Neural progenitor cell (in vitro differentiated cells): ENCODE measurements around the gene KRTAP4-2. TPM values are rescaled to one million over a fixed set of nuclear protein-coding genes. Genes with fewer than 3 reads are reported as not detected.
A peak's percentile ranks its signal among the peaks of the same experiment; 100 is the strongest.
"Not testable (repeated sequence)": the region's sequence is repeated elsewhere in the genome, so short reads cannot be mapped to it uniquely, and the experiment has no call there.

ENCODE experiments used
- DNase-seq: peaks from one replicate; pipeline ENCODE4 v3.0.0-alpha.2; 2016; ENCODE audit warnings: low spot score
- H2AFZ ChIP-seq: fragments of 200-600 bp; sonication (generic); replicated peaks from 2 replicates; pipeline ENCODE4 v1.6.1; 2016; ENCODE audit warnings: antibody characterized with exemption
- H3F3A ChIP-seq: fragments of 200-600 bp; sonication (generic); 2 replicates; pipeline ENCODE4 v1.6.1; 2016; ENCODE audit warnings: antibody characterized with exemption, low read depth
- H3K27ac ChIP-seq: fragments of 200-600 bp; sonication (generic); 2 replicates; pipeline ENCODE4 v1.5.1; 2016; ENCODE audit warnings: mild to moderate bottlenecking
- H3K27me3 ChIP-seq: fragments of 200-600 bp; sonication (generic); 2 replicates; pipeline ENCODE4 v1.6.1; 2016; ENCODE audit warnings: mild to moderate bottlenecking, moderate library complexity
- H3K36me3 ChIP-seq: fragments of 200-600 bp; sonication (generic); 2 replicates; pipeline ENCODE4 v1.5.1; 2016
- H3K4me1 ChIP-seq: fragments of 200-600 bp; sonication (generic); 2 replicates; pipeline ENCODE4 v1.6.1; 2016; ENCODE audit warnings: mixed run types
- H3K4me2 ChIP-seq: fragments of 200-600 bp; sonication (generic); 2 replicates; pipeline ENCODE4 v1.6.1; 2016
- H3K4me3 ChIP-seq: fragments of 200-600 bp; sonication (generic); 2 replicates; pipeline ENCODE4 v1.5.1; 2016
- H3K79me2 ChIP-seq: fragments of 200-600 bp; sonication (generic); 2 replicates; pipeline ENCODE4 v1.6.1; 2016; ENCODE audit warnings: low read depth
- H3K9ac ChIP-seq: fragments of 200-600 bp; sonication (generic); 2 replicates; pipeline ENCODE4 v1.6.1; 2016
- H3K9me3 ChIP-seq: fragments of 200-600 bp; sonication (generic); 2 replicates; pipeline ENCODE4 v1.5.1; 2016; ENCODE audit warnings: low read depth
- H4K20me1 ChIP-seq: fragments of 200-600 bp; sonication (generic); 2 replicates; pipeline ENCODE4 v1.6.1; 2016; ENCODE audit warnings: low read depth
- H3K27ac Mint-ChIP-seq: 3 replicates; pipeline ENCODE4 v1.8.0; 2021; ENCODE audit warnings: mixed read lengths
- H3K27me3 Mint-ChIP-seq: 2 replicates; pipeline ENCODE4 v1.8.0; 2022; ENCODE audit warnings: low read depth, mild to moderate bottlenecking, inconsistent platforms, moderate library complexity, mixed read lengths; ENCODE audit not compliant: insufficient read depth
- H3K36me3 Mint-ChIP-seq: 3 replicates; pipeline ENCODE4 v1.8.0; 2021; ENCODE audit warnings: mixed read lengths
- H3K4me1 Mint-ChIP-seq: 3 replicates; pipeline ENCODE4 v1.8.0; 2021; ENCODE audit warnings: mixed read lengths
- H3K4me3 Mint-ChIP-seq: 3 replicates; pipeline ENCODE4 v1.8.0; 2021; ENCODE audit warnings: mild to moderate bottlenecking, moderate library complexity, mixed read lengths
- H3K9me3 Mint-ChIP-seq: 3 replicates; pipeline ENCODE4 v1.8.0; 2020; ENCODE audit warnings: mixed read lengths
- EZH2 ChIP-seq: fragments of 200-600 bp; sonication (generic); IDR thresholded peaks from 2 replicates; pipeline ENCODE4 v1.6.1; 2017; ENCODE audit warnings: antibody characterized with exemption, mild to moderate bottlenecking, moderate library complexity
- EZH2phosphoT487 ChIP-seq: fragments of 200-600 bp; sonication (generic); IDR thresholded peaks from 2 replicates; pipeline ENCODE4 v1.6.1; 2017; ENCODE audit warnings: antibody characterized with exemption
- total RNA-seq: library from RNA; depleted of rRNA; stranded (reverse); fragments of >200 nt; gene quantifications from 2 replicates; pipeline ENCODE4 v1.2.3, GENCODE V29; 2015; ENCODE audit warnings: low replicate concordance
- TF ChIP-seq, protein P1 (sequence below): fragments of 200-600 bp; sonication (generic); IDR thresholded peaks from 2 replicates; pipeline ENCODE4 v1.5.1; 2017; ENCODE audit warnings: antibody characterized with exemption, mild to moderate bottlenecking

Gene KRTAP4-2
- total RNA-seq, 1 donor from 2014 or later: not detected

DNA sequence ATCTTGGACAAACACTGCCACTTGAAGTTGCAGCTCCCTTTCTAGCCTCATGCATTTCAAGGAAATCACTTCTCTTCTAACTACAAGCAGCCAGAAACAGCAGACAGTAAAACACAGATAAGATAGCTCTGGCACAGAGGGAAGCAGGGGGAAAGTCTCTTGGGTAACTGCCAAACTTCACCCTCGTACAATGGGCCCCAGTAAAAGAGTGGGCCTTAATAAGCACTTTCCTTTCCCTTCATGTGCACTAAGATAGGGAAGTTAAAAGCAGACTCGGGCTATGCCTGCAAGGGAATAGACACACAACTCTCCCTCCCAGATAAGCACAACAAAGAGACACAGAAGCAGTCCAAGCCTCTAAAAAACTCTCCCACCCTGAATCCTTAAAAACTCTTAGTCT lies 24.2 kb downstream of the KRTAP4-2 start:
- H3K36me3 Mint-ChIP-seq: no peaks in the 10 kb centered on the region
- H3K79me2 ChIP-seq: no peaks in the 10 kb centered on the region
- no peak overlapping the region for H3K27ac ChIP-seq
- no peak overlapping the region for H3K4me3 ChIP-seq
- H3K4me1 ChIP-seq: no peaks in the 10 kb centered on the region
- no peaks in the 10 kb centered on the region for H3K9me3 ChIP-seq
- H3K27ac Mint-ChIP-seq: no peak overlapping the region
- peaks cover 2% of the 10 kb centered on the region for H3K27me3 Mint-ChIP-seq
- no peaks in the 10 kb centered on the region for H3K36me3 ChIP-seq
- H3K27me3 ChIP-seq: no peaks in the 10 kb centered on the region
- no peak overlapping the region for H3K9ac ChIP-seq
- no peaks in the 10 kb centered on the region for H4K20me1 ChIP-seq
- no peak for DNase-seq
- no peaks in the 10 kb centered on the region for H3K4me1 Mint-ChIP-seq
- no peaks in the 10 kb centered on the region for H3K9me3 Mint-ChIP-seq
- TF ChIP-seq, protein P1, sequence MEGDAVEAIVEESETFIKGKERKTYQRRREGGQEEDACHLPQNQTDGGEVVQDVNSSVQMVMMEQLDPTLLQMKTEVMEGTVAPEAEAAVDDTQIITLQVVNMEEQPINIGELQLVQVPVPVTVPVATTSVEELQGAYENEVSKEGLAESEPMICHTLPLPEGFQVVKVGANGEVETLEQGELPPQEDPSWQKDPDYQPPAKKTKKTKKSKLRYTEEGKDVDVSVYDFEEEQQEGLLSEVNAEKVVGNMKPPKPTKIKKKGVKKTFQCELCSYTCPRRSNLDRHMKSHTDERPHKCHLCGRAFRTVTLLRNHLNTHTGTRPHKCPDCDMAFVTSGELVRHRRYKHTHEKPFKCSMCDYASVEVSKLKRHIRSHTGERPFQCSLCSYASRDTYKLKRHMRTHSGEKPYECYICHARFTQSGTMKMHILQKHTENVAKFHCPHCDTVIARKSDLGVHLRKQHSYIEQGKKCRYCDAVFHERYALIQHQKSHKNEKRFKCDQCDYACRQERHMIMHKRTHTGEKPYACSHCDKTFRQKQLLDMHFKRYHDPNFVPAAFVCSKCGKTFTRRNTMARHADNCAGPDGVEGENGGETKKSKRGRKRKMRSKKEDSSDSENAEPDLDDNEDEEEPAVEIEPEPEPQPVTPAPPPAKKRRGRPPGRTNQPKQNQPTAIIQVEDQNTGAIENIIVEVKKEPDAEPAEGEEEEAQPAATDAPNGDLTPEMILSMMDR: no peak
- no peak for TF ChIP-seq EZH2phosphoT487
- TF ChIP-seq EZH2: no peak
- no peak overlapping the region for H3K4me2 ChIP-seq
- no peaks in the 10 kb centered on the region for H3F3A ChIP-seq
- peak overlapping the region; percentile 52 for H2AFZ ChIP-seq
- no peak overlapping the region for H3K4me3 Mint-ChIP-seq

DNA sequence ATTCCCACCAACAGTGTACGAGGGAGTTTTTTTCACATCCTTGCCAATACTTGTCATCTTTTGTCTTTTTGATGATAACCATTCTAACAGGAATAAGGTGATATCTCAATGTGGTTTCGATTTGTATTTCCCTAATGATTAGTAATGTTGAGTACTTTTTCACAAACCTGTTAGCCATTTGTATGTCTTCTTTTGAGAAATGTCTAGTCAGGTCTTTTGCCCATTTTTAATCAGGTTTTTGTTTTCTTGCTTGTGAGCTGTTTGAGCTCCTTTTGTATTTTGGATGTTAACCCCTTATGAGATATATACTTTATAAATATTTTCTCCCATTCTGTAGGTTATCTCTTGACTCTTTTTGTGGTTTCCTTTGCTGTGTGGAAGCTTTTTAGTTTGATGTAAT lies 26.5 kb downstream of the KRTAP4-2 start:
- no peaks in the 10 kb centered on the region for H3K36me3 Mint-ChIP-seq
- Histone ChIP-seq H3K9me3 (no peaks in the 10 kb centered on the region), H3K4me2 (no peak overlapping the region), H3K27ac (no peak overlapping the region), H3F3A (no peaks in the 10 kb centered on the region), H3K4me1 (no peaks in the 10 kb centered on the region), H3K27me3 (no peaks in the 10 kb centered on the region), H3K4me3 (no peak overlapping the region), H3K9ac (no peak overlapping the region), H3K79me2 (no peaks in the 10 kb centered on the region), H2AFZ (no peak overlapping the region), H4K20me1 (no peaks in the 10 kb centered on the region), H3K36me3 (no peaks in the 10 kb centered on the region)
- H3K27ac Mint-ChIP-seq: no peak overlapping the region
- no peak overlapping the region for H3K4me3 Mint-ChIP-seq
- TF ChIP-seq EZH2phosphoT487 (no peak), EZH2 (no peak)
- TF ChIP-seq, protein P1: no peak
- no peak for DNase-seq
- no peaks in the 10 kb centered on the region for H3K4me1 Mint-ChIP-seq
- no peaks in the 10 kb centered on the region for H3K9me3 Mint-ChIP-seq
- H3K27me3 Mint-ChIP-seq: peaks cover 2% of the 10 kb centered on the region

DNA sequence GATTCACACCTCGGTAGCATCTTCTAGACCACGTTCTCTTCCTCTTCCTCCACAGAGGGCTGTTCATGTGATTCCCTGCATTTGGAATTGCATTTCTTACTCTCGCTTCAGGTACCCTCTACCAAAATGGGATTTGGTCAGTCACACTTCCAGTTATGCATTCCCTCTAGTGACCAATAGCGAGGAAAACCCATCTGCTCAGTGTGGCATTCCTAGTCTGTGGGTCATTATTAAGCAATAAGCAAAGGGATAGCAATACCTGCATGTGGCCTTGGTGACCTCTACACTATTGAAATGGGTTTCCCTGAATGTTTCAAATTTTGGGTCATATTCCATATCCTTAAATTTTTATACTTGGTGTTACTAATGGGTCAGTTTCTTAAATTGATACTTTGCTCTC lies 28.0 kb downstream of the KRTAP4-2 start:
- no peak for TF ChIP-seq EZH2
- TF ChIP-seq EZH2phosphoT487: no peak
- TF ChIP-seq, protein P1: no peak
- Histone ChIP-seq H3K27me3 (no peaks in the 10 kb centered on the region), H3K27ac (no peak overlapping the region), H4K20me1 (no peaks in the 10 kb centered on the region), H2AFZ (no peak overlapping the region), H3K4me1 (no peaks in the 10 kb centered on the region), H3K4me3 (no peak overlapping the region), H3K9ac (no peak overlapping the region), H3K79me2 (no peaks in the 10 kb centered on the region), H3K9me3 (no peaks in the 10 kb centered on the region), H3K4me2 (no peak overlapping the region), H3K36me3 (no peaks in the 10 kb centered on the region), H3F3A (no peaks in the 10 kb centered on the region)
- DNase-seq: no peak
- Mint-ChIP-seq H3K27me3 (peaks cover 2% of the 10 kb centered on the region), H3K4me3 (no peak overlapping the region), H3K9me3 (no peaks in the 10 kb centered on the region), H3K36me3 (no peaks in the 10 kb centered on the region), H3K27ac (no peak overlapping the region), H3K4me1 (no peaks in the 10 kb centered on the region)

DNA sequence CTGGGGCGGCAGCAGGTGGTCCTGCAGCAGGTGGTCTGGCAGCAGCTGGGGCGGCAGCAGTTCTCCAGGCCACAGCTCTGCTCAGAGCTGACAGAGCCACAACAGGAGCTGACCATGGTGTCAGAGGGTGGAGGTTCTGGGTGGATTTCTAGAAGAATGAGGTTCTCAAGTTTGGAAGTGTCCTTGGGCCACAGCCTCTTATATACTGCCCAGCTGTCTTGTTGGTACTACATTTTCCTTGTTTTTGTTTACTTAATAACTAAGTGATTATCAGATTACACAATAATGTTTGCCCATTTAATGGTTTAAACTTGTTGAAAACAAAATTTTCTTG lies 28.4 kb downstream of the KRTAP4-2 start, which contains the start of gene KRTAP4-5:
Gene KRTAP4-5 (minus strand): TSS at position 174 of the 334 bp plus-strand sequence. CDS start 58 bp downstream, at position 116.
- Histone ChIP-seq H3K9me3 (no peaks in the 10 kb centered on the region), H3K27ac (no peak within 1 kb of the TSS), H4K20me1 (no peaks in the 10 kb centered on the region), H3K4me3 (no peak within 1 kb of the TSS), H3K4me2 (no peak within 1 kb of the TSS), H3K79me2 (no peaks in the 10 kb centered on the region), H3K27me3 (no peaks in the 10 kb centered on the region), H3K36me3 (no peaks in the 10 kb centered on the region), H3K4me1 (no peaks in the 10 kb centered on the region), H3F3A (no peaks in the 10 kb centered on the region), H3K9ac (no peak within 1 kb of the TSS), H2AFZ (no peak within 1 kb of the TSS)
- peaks cover 2% of the 10 kb centered on the region for H3K27me3 Mint-ChIP-seq
- DNase-seq: no peak
- H3K4me1 Mint-ChIP-seq: no peaks in the 10 kb centered on the region
- H3K9me3 Mint-ChIP-seq: no peaks in the 10 kb centered on the region
- TF ChIP-seq, protein P1: no peak
- TF ChIP-seq EZH2: no peak
- no peak for TF ChIP-seq EZH2phosphoT487
- no peak within 1 kb of the TSS for H3K4me3 Mint-ChIP-seq
- H3K27ac Mint-ChIP-seq: no peak within 1 kb of the TSS
- no peaks in the 10 kb centered on the region for H3K36me3 Mint-ChIP-seq

DNA sequence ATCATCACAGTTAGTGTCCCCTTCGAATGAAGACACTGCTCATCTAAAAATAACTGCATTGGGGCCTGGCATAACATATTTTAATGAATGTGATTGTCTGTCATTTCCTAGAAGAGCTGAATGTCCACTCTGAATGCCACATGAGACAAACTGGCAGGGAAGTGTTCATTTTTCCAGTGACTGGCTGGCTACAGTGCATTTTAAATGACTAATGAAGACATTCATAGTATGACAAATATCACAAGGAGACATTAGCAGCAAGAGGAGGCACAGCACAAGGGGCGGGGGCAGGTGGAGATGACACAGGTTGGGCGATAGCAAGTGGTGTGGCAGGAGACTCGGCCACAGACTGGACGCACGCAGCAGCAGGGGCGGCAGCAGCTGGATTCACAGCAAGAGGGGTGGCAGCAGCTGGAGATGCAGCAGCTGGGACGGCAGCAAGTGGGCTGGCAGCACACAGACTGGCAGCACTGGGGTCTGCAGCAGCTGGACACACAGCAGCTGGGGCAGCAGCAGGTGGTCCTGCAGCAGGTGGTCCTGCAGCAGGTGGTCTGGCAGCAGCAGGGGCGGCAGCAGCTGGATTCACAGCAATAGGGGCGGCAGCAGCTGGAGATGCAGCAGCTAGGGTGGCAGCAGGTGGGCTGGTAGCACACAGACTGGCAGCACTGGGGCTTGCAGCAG lies 28.9 kb downstream of the KRTAP4-2 start:
- not testable (repeated sequence) for H2AFZ ChIP-seq, H3K27me3 Mint-ChIP-seq, H3K36me3 ChIP-seq, H3K4me2 ChIP-seq, H3F3A ChIP-seq, H3K9me3 ChIP-seq, H3K79me2 ChIP-seq, H3K9me3 Mint-ChIP-seq, DNase-seq, H3K4me3 ChIP-seq, H3K27ac ChIP-seq, H3K27me3 ChIP-seq, H4K20me1 ChIP-seq, H3K4me3 Mint-ChIP-seq, H3K4me1 ChIP-seq, H3K4me1 Mint-ChIP-seq, H3K9ac ChIP-seq, H3K36me3 Mint-ChIP-seq, H3K27ac Mint-ChIP-seq
